Aorta (tissue), 5 donors: ENCODE results near the gene DMPK. TPM values are rescaled to one million over a fixed set of nuclear protein-coding genes. Genes with fewer than 3 reads are reported as not detected.

ENCODE experiments used
- ATAC-seq: fragments of 200-7000 bp; cut with Tn5 transposase; one replicate; pipeline ENCODE4 v1.9.1; 2022; ENCODE audit warnings: moderate library complexity; ENCODE audit not compliant: low FRiP score
- DNase-seq, 2 donors: peaks; one replicate each; pipeline ENCODE4 v3.0.0-alpha.2; 2020
- H3K27ac ChIP-seq, 2 donors: one replicate each; pipeline ENCODE4 v1.5.1; 2013; ENCODE audit warnings: low read length in 2 of 2, mild to moderate bottlenecking in 2 of 2, moderate library complexity in 2 of 2, control low read depth in 1 of 2, inconsistent platforms in 1 of 2, low read depth in 1 of 2
- H3K27me3 ChIP-seq, 2 donors: one replicate each; pipeline ENCODE4 v1.6.1; 2013; ENCODE audit warnings: control low read depth in 1 of 2, low read length in 1 of 2, mild to moderate bottlenecking in 1 of 2, moderate library complexity in 1 of 2; ENCODE audit not compliant: insufficient read depth in 2 of 2, control insufficient read depth in 1 of 2
- H3K36me3 ChIP-seq, 2 donors: one replicate each; pipeline ENCODE4 v1.6.1; 2013; ENCODE audit warnings: control low read depth in 1 of 2, low read length in 1 of 2, mild to moderate bottlenecking in 1 of 2; ENCODE audit not compliant: insufficient read depth in 2 of 2, control insufficient read depth in 1 of 2
- H3K4me1 ChIP-seq, 2 donors: one replicate each; pipeline ENCODE4 v1.6.1; 2013; ENCODE audit warnings: low read length in 2 of 2, control low read depth in 1 of 2, mild to moderate bottlenecking in 1 of 2, moderate library complexity in 1 of 2; ENCODE audit not compliant: insufficient read depth in 2 of 2, control insufficient read depth in 1 of 2
- H3K4me3 ChIP-seq, 2 donors: one replicate each; pipeline ENCODE4 v1.5.1; 2013; ENCODE audit warnings: low read length in 2 of 2, control low read depth in 1 of 2, mild to moderate bottlenecking in 1 of 2
- H3K9me3 ChIP-seq: one replicate; pipeline ENCODE4 v1.6.1; 2013; ENCODE audit warnings: mild to moderate bottlenecking, low read length; ENCODE audit not compliant: control insufficient read depth
- WGBS, 2 donors: extraction: QIAGEN DNeasy Blood & Tissue Kit; methylation state at CpG; one replicate each; pipeline ENCODE4 v1.1.7; 2013; 5-methylcytosine and 5-hydroxymethylcytosine counted together
- intact Hi-C, 2 donors: fragments of 100-400 bp; cut with DNase I; formaldehyde crosslinking; loops; one replicate each; pipeline versions ENCODE4 v1.14.2 to v1.15.0; 2022
- polyA plus RNA-seq, 2 donors: library from polyadenylated mRNA; stranded (reverse); fragments of 200-250 nt; gene quantifications; one replicate each; pipeline ENCODE4 v1.2.3, GENCODE V29; 2013
- total RNA-seq, 2 donors: library from RNA; stranded (reverse); fragmentation: NEBNext Ultra II Directional; extraction: Animal tissue kit (Norgen Biotek cat#: 25700); gene quantifications; one replicate each; pipeline ENCODE4 v1.2.1, GENCODE V29; 2021
- donor health status: healthy with polysubstance abuse.
- donor health status: Bipolar disorder and iron deficiency.
- donor health status: DM: no; HTN: no; CAD: no.
- donor health status: DM: no; HTN: no; CAD: no.
- donor health status: DM: yes; HTN: yes; CAD: no.

Gene DMPK
- total and polyA plus RNA-seq, 4 donors = 139 to 408 (median 185) TPM

DNA sequence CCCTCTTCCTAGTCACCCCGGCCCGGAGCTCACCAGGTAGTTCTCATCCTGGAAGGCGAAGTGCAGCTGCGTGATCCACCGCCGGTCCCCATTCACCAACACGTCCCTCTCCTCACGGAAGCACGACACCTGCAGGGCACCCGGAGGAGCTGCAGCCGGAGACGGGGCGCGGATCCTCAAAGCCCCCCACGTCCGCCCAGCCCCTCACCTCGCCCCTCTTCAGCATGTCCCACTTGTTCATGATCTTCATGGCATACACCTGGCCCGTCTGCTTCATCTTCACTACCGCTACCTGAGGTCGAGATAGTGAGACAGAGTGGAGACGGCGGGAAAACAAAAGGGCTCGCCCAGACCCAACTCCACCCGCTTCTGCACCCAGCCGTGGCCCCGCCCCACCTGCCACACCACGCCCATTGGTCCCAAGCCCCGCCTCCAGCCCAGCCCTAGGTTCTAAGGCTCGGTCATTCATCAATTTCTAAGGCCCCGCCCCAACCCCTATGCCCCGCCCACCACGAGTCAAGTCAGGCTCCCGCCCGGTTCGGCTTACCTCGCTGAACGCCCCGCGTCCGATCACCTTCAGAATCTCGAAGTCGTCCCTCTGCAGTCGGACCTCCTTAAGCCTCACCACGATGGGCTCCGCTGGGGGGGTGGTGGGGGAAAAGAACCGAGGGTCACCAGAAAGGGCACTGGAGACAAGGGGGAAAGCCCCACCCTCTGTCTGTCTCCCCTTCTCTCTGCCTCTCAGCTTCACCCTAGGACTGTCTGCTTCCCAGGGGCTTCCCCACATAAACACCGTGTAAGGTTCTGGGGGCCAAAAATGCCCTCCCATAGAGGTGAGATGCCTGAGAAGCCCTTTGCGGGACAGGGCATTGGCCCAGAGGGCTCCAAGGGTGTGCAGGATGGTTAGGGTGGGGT is 2.8 kb downstream of the DMPK start:
- no peaks in the 10 kb centered on the region for H3K4me1 ChIP-seq
- peak; percentile 87 to 97 for DNase-seq
- H3K27ac ChIP-seq = peak overlapping the region in 1 of 2 donors; percentile 73
- intact Hi-C loops = no loop called here
- ATAC-seq = peak; percentile 48
- H3K4me3 ChIP-seq = no peak overlapping the region
- H3K27me3 ChIP-seq = no peaks in the 10 kb centered on the region
- peaks cover 0 to 20% of the 10 kb centered on the region in 2 donors for H3K36me3 ChIP-seq
- WGBS, 2 donors = 29 to 34% methylated on average over 48 of the region's 48 CpGs
- no peaks in the 10 kb centered on the region for H3K9me3 ChIP-seq

DNA sequence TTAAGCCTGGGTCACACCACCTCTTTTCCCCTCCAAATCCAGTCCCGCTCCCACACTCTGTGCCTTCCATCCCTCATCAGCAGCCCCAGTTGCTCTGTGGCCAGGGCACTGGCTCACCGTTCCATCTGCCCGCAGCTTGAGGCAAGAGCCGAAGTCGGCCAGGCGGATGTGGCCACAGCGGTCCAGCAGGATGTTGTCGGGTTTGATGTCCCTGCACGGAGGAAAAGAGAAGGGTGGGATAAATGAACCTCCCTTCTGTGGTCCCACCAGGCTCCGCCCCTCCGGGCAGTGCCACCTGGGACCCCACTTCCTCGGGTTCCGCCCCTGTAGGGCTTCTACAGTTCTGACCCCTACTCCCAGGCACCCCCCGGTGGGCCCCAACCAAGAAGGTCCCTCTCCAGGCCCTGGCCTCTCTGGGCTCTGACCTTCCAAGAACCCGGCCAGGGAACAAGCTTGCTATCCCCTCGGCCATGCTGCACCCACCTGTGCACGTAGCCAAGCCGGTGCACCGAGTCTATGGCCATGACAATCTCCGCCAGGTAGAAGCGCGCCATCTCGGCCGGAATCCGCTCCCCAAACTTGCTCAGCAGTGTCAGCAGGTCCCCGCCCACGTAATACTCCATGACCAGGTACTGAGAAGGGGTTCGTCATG is 4.2 kb downstream of the DMPK start:
- ATAC-seq (no peak), DNase-seq (no peak)
- intact Hi-C loops = no loop called here
- no peaks in the 10 kb centered on the region for H3K27me3 ChIP-seq
- no peak overlapping the region for H3K27ac ChIP-seq
- no peak overlapping the region for H3K4me3 ChIP-seq
- H3K9me3 ChIP-seq = no peaks in the 10 kb centered on the region
- 89 to 91% methylated on average over 28 of the region's 28 CpGs for WGBS, 2 donors
- peaks cover 0 to 20% of the 10 kb centered on the region in 2 donors for H3K36me3 ChIP-seq
- no peaks in the 10 kb centered on the region for H3K4me1 ChIP-seq

DNA sequence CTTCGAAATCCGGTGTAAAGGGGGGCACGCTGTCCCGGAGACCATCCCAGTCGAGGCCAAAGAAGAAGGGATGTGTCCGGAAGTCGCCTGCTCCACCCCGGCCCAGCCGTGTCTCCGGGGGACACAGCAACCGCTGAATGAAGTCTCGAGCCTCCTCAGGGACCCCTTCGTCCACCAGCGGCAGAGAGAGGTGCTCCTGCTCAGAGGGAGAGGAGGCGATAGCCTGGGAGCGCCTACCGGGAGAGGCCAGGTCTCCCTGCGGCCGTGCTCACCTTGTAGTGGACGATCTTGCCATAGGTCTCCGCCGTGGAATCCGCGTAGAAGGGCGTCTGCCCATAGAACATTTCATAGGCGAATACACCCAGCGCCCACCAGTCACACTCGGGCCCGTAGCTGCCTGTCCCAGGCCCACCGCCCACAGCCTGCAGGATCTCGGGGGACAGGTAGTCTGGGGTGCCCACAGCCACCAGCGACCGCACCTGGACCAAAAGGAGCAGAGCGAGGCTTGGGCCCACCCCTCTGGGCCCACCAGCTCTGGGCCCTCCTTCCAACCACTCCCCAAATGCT is 4.8 kb downstream of the DMPK start:
- DNase-seq = no peak
- WGBS, 2 donors = 91 to 93% methylated on average over 34 of the region's 34 CpGs
- H3K4me1 ChIP-seq = no peaks in the 10 kb centered on the region
- H3K27ac ChIP-seq = no peak overlapping the region
- H3K4me3 ChIP-seq = no peak overlapping the region
- no peaks in the 10 kb centered on the region for H3K9me3 ChIP-seq
- no peaks in the 10 kb centered on the region for H3K27me3 ChIP-seq
- peaks cover 0 to 20% of the 10 kb centered on the region in 2 donors for H3K36me3 ChIP-seq
- ATAC-seq = no peak
- intact Hi-C loops = no loop called here

DNA sequence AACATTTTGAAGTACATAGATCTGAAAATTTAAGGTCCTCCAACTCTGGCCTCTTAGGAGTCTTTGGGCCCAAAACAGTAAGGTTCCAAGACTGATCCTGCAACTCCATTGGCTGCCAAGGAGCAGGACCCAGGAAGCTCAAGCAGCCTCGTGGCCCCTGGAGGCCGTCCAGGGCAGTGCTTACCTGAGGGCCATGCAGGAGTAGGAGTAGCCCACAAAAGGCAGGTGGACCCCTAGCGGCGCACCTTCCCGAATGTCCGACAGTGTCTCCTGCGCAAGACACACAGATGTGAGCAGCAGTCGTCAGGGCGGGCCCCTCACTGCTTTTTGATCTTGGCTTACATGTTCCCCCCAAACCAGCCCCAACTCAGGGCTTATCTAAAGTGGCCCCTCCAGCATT is 7.5 kb downstream of the DMPK start:
- peaks cover 0 to 20% of the 10 kb centered on the region in 2 donors for H3K36me3 ChIP-seq
- ATAC-seq (no peak), DNase-seq (no peak)
- H3K4me3 ChIP-seq = no peak overlapping the region
- no peaks in the 10 kb centered on the region for H3K9me3 ChIP-seq
- no peaks in the 10 kb centered on the region for H3K4me1 ChIP-seq
- no peak overlapping the region for H3K27ac ChIP-seq
- intact Hi-C loops = no loop called here
- WGBS, 2 donors = 81 to 86% methylated on average over 9 of the region's 9 CpGs
- H3K27me3 ChIP-seq = no peaks in the 10 kb centered on the region

DNA sequence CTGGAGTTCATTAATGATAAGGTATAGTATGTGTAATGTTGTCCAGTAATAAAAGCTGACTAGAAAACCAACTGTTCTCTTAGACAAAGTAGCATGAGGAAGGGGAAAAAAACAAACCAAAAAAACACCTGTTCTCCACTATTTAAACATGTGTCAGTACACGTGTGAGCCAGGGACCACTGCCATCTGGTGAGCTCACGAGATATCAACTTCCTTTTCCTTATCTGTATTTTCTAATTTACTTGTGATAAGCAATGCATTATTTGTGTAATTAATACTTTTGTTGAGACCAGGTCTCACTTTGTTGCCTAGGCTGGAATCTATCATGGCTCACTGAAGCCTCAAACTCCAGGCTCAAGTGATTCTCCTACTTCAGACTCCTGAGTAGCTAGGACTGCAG is 8.9 kb downstream of the DMPK start:
- intact Hi-C loops = no loop called here

DNA sequence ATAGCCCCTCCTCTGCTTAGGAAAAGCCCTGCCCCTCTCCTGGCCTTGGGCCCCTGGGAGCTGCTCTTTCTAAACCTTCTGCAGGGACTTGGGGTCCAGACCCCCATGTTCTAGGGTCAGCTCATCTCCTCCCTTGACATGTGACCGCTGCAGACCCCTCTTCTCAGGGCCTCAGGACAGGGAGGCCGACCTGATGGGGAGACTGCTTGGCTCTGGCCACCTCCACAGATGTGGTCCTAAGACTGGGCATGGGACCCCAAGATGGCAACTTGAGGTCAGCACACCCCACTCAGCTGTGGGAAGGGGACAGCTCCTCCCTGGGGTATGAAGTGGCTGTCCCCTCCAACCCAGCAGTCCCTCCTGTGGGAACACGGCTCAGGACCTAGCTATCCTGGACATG is 9.4 kb downstream of the DMPK start:
- ATAC-seq = no peak
- Histone ChIP-seq H3K27me3 (no peaks in the 10 kb centered on the region), H3K36me3 (peaks cover 0 to 15% of the 10 kb centered on the region in 2 donors), H3K27ac (no peak overlapping the region), H3K9me3 (no peaks in the 10 kb centered on the region), H3K4me1 (no peaks in the 10 kb centered on the region), H3K4me3 (no peak overlapping the region)
- intact Hi-C loops = no loop called here
- DNase-seq = no peak
- WGBS, 2 donors = 82 to 92% methylated on average over 3 of the region's 3 CpGs

More for the DNA sequence above, 8.9 kb downstream of the DMPK start:
- ATAC-seq (no peak), DNase-seq (no peak)
- Histone ChIP-seq H3K9me3 (no peaks in the 10 kb centered on the region), H3K4me3 (no peak overlapping the region), H3K36me3 (peaks cover 0 to 18% of the 10 kb centered on the region in 2 donors), H3K4me1 (no peaks in the 10 kb centered on the region), H3K27ac (no peak overlapping the region), H3K27me3 (no peaks in the 10 kb centered on the region)
- 6 to 14% methylated on average over 2 of the region's 2 CpGs for WGBS, 2 donors

DNA sequence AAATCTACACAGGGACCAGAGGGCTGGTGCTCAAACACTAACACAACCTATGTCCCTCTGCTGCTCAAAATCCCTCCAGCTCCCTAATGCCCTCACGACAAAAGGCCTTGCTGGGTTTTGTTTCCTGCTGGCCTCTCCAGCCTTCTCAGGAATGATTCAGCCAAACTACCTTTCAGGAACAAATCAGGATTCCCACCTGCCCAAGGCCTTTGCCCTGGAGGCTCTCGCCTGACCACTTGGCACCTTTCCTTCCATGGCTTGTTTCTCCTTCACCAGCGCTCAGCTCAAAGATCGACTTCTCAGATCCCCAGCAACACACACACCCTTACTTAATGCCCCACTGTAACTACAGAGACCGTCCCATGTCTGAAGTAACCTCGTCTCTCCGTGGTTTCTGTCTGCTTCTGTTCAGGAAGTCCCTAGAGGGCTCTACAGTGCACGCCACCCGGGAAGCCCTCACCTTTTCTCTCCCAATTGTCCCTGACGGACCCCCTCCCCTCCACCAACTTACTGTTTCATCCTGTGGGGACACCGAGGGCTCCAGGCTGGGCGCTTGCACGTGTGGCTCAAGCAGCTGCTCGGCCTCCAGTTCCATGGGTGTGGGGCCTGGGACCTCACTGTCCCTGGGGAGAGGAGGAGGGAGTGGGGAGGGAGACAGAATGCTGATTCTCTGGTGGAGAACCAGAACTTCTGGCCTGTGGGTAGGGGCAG is 10.0 kb downstream of the DMPK start:
- H3K4me3 ChIP-seq = no peak overlapping the region
- 64 to 71% methylated on average over 14 of the region's 14 CpGs for WGBS, 2 donors
- no peak for DNase-seq
- H3K4me1 ChIP-seq = no peaks in the 10 kb centered on the region
- no peaks in the 10 kb centered on the region for H3K9me3 ChIP-seq
- H3K27me3 ChIP-seq = no peaks in the 10 kb centered on the region
- intact Hi-C loops = no loop called here
- no peak for ATAC-seq
- peaks cover 0 to 8% of the 10 kb centered on the region in 2 donors for H3K36me3 ChIP-seq
- no peak overlapping the region for H3K27ac ChIP-seq

DNA sequence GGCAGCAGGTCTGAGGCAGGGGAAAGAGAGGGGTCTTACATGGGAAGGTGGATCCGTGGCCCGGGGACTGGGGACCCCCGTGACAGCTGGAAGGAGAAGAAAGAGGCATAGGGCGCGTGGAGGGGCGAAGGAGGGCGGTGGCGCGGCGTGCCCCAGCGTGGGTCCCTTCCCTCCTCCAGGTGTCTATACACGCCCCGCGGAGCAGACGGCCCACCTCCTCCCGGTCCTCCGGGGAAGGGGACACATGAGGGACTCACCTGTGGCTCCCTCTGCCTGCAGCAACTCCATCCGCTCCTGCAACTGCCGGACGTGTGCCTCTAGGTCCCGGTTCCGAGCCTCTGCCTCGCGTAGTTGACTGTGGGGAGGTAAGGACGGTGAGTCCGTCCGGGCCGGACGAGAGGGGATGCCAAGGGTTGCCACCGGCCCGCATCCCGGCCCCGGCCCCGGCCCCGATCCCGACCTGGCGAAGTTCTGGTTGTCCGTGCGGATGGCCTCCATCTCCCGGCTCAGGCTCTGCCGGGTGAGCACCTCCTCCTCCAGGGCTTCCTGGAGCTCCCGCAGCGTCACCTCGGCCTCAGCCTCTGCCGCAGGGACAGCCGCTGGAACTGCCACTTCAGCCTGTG is 10.9 kb downstream of the DMPK start:
- no peak for ATAC-seq
- WGBS, 2 donors = 85 to 87% methylated on average over 35 to 46 of the region's 46 CpGs
- H3K4me3 ChIP-seq = no peak overlapping the region
- H3K27ac ChIP-seq = peak overlapping the region in 1 of 2 donors; percentile 39
- intact Hi-C loops = loop anchor here in 1 of 2 donors (2.0 kb wide), 1 partner anchor 27 kb away; no protein-coding TSS in a partner anchor
- peak in 1 of 2 donors; percentile 62 for DNase-seq
- H3K36me3 ChIP-seq = peaks cover 0 to 2% of the 10 kb centered on the region in 2 donors
- H3K4me1 ChIP-seq = no peaks in the 10 kb centered on the region
- H3K9me3 ChIP-seq = no peaks in the 10 kb centered on the region
- H3K27me3 ChIP-seq = no peaks in the 10 kb centered on the region
